GM21737 (cell line): Measurements from ENCODE around the gene RCOR1.

Experiments
- ATAC-seq: cut with Tn5 transposase; IDR thresholded peaks from one replicate; pipeline ENCODE4 v1.9.1; 2021; ENCODE audit warnings: mild to moderate bottlenecking, moderate library complexity; ENCODE audit not compliant: unreplicated experiment

The RCOR1 gene

DNA sequence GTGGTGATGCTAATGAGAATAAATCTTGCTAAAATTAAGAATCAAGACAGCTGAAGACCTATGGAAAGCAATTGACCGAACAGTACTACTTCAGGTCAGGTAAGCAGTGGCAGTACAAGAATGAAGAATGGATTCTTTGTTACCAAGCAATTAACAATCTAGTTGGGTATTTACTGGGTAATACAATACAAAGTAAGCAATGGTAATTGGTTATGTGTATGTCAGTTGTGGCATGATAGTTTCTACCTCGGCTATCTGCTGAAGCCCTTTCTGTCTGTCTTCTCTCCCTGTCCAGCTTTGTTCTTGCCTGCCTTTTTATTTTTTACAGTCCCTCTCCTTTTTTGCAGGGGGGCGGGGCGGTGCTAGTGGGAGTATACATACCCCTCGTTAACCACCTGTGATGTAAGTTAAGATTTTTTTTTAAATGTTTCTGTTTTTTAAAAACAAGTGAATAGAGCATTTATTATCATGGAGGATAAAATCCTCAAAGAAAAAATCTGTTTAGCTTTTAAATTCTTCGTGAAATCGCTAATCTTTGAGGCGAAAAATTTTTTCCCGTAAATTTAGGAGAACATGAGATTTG, 75.9 kb downstream of the RCOR1 start:
- ATAC-seq, result no peak

DNA sequence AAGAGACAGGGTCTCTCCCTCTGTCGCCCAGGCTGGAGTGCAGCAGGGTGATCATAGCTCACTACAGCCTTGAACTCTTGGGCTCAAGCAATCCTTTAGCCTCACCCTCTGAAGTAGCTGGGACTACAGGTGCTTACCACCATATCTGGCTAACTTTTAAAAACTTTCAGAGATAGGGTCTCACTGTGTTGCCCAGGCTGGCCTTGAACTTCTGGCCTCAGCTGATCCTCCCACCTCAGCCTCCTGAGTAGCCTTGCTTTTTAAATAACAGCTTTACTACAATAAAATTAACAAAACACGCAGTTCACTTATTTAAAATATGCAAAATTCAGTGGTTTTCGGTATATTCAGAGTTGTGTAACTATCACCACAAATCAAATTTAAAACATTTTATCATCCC, 79.0 kb downstream of the RCOR1 start:
- no peak for ATAC-seq

DNA sequence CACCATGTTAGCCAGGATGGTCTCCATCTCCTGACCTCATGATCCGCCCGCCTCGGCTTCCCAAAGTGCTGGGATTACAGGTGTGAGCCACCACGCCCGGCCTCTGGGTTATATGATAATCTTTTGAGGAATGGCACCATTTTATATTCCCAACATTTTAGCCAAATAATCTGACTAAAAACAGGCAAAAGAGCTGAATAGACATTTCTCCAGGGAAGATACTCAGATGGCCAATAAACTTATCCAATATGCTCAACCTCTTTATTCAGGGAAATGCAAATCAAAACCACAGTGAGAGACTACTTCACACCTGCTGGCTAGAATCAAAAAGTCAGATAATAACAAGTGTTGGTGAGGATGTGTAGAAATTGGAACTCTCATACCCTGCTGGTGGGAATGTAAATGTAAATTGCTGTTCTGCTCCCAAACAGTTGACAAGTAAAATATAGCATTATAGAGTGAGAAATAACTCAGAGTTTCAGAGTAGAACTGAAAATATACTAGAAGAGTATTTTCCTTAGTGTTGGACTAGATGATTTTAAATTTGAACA, 80.0 kb downstream of the RCOR1 start:
- ATAC-seq, result no peak

DNA sequence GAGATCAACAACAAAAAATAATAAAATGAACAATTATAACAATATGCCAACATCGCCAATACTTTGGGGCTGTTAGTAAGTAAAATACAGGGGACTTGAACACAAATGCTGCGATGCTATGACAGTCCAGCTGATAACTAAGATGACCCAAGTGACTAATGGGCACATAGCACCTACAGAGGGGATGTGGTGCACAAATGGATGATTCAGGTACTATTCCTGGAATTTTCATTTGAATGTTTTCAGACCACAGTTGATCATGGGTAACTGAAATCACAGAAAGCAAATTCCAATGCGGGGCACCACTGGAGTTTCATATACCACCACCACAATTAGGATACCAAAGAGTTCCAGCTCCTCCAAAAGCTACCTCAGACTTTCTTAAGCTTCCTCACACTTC, 82.9 kb downstream of the RCOR1 start:
- no peak for ATAC-seq

DNA sequence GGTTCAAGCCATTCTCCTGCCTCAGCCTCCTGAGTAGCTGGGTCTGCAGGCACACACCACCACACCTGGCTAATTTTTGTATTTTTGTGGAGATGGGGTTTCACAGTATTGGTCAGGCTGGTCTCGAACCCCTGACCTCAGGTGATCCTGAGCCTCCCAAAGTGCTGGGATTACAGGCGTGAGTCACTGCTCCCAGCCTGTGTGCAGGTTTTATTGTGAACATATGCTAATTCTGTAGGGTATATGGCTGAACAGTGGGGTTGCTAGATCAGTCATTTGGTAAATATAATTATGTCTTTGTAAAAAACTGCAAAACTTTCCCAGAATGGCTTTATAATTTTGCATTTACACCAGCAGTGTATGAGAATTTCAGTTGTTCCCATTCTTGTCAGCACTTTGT, 85.9 kb downstream of the RCOR1 start:
- ATAC-seq, result no peak

DNA sequence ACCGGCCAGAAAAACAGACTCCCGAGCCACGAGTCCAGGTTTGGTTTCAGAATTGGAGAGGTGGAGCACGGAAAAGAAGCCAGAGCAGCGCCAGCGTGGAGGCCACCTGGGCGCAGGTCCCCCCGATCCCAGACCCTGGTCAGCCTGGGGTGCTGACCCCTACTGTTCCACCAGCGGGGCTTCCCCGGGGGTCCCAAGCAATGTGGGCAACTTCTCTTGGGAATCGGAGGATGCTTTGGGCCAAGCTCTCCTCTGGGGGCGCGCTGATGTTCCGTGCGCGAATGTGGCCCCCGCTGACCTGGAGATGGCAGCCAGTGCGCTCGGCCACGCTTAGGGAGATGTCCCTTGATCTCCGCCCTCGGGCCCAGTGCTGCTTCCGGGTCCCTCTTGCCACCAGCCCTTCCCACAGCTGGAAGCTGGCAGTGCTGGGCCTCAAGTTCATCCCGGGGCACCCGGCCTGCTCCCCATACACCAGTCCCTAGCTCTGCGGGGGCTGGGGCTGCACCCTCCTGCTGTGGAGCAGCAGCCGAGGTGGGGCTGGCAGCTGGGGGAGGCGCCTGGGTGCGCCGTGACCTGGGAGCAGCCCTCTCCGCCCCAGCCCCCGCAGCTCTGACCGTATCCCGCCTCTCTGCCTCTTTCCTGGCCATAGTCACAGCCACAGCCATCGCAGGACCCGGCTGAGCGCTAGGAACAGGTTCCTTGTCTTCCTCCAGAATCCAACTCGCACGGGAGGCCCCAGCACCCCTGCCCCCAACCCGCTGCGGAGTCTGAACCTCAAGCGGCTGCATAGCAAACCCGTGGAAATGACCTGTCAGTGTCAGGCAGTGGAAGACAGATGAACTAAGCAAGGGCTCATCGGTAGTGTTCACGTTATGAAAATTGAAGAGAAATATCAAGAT, 91.2 kb downstream of the RCOR1 start:
- ATAC-seq, result no peak

DNA sequence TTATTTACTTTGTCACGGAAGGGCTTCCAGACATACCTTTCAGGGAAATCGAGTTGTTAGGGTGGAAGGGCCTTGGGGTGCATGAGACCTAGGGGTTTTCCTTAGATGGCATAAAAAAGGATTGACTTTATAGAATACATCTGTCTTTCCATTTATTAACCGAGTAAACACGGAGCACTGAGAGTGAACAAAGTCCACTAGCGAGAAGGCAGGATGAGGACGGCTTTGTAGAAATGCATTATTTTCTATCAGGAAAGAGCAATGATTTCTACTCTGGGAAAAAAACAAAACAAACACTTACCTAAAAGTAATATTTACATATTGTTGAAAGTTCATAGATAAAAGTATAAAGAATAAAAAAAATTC, 91.8 kb downstream of the RCOR1 start:
- no peak for ATAC-seq

DNA sequence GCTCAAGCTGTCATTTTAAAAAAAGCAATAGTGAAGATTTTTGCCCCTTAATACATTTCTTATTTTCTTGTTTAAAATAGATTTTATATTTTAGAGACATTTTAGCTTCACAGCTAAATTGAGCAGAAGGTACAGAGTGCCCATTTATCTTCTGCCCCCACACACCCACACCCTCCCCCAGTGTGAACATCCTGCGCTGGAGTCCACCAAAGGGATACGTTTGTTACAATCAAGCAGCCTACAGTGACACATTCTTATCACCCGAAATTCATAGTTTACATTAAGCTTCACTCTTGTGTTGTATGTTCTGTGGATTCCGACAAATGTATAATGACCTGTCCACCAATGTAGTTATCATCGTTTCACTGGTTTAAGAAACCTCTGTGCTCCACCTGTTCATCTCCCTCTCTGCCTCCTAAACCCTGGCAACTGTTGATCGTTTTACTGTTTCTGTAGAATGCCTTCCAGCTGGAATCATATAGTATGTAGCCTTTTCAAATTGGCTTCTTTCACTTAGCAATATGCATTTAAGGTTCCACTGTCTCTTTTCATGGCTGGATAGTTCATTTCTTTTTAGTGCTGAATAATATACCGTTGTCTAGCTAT, 93.8 kb downstream of the RCOR1 start:
- no peak for ATAC-seq

DNA sequence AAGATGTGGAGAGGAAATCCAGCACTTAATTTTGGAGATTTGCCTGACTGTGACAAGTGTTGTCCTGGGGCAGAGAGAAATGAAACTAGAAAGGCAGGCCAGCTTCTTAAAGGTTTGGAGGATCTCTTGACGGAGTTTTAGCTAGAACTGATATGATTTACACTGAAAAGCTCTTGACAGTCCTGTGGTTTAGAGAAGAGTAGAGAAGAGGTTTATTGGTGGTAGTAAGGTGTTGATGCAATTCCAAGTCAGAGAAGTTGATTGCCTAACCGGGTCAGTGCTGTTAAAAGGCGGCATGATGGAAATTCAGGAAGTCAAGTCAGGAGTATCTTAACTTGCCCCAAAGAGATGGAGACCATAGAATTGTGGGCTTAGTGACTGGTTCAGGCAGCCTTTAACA, 95.8 kb downstream of the RCOR1 start:
- ATAC-seq, result no peak

DNA sequence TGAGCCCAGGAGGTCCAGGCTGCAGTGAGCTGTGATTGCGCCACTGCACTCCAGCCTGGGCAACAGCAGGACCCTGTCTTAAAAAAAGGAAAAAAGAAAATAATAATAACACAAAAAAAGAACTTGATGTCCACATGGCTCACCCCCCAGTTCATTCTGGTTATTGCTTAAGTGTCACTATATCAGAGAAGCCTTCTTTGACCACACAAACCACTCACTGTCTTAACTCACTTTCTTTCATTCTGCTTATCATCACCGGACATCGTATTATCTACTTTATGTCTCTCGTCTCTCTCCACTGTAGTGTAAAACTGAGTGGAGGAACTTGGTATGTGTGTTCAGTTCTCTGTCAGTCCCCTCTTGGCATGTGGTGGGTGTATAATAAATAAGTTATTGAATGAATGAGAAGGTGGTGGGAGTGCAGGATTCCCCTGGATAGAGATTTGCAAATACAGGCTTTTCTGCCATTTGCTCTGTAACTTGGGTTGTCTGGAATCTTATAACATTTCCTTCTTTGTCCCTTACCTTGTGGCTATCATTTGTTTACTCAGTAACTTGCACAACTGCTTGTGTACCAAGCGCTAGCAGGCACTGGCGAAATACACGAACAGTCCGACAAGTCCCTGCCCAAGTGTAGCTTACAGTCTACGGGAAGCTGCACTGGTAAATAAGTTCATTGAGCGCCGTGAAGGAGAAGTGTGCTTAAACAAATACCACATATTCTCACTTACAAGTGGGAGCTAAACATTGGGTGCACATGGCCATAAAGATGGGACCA, 98.2 kb downstream of the RCOR1 start:
- no peak for ATAC-seq

DNA sequence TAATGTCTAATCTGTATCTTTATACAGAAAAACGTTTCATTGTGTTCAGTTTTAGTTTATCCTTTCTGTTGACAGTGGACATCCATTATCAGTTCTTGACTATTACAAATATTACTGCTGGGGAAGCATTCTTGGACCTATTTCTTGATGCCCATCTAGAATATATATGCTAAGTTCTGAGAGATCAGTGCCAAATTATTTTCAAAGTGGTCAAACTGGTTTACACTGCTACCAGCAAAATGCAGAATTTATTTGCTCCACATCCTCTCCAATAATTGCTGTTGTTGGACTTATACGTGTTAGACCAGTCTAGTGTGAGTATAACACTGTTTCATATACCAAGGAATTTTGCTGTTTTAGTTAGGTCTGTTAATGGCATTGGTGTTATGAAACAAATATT, 99.3 kb downstream of the RCOR1 start:
- ATAC-seq, result no peak

DNA sequence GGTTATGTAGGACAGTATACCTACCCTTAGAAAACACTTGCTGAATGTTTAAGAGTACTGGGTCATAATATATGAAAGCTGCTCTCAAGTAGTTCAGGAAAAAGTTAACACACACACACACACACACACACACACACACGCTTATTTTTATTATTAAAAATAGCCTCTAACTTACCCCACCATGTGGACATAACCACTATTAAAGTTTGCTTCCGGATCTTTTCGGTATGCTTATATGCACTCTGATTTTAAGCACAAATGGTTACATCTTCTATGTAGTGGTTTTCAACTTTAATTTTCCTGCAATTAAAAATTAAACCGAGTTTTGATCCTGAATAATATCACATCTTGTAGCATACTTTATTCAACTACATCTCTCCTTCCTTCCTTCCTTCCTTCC, 99.9 kb downstream of the RCOR1 start:
- ATAC-seq, result no peak

DNA sequence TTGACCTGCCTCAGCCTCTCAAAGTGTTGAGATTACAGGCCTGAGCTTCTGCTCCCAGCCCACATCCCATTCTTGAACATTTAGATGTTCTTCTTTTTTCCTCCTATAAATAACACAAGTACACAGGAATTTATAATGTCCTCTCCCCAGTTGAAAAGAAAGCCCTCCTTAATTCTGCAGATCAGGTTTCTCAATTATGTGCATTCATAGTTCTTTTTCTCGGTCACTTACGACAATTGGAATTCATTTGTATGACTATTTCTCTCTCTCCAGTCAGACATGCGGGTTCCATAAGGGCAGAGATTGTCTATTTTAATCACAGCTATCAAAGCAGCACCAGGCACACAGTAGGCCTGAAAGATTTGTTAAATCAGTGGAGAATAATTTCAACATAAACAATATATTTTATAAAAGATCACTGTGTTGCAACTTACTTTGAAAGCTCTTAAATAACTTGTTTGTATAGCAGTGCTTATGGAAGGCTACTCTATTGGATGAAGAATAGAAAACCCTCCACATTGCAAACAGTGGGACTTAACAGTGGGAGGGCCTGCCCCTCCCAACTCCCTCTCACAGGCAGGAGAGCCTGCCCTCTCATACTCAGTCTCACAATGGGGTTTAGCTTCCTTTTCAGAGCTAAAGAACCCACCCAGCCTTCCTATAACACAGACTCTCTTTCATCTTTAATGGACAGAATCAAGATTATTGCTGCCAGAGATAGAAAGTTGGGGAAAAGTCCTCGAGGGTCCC, 100.7 kb downstream of the RCOR1 start:
- no peak for ATAC-seq

DNA sequence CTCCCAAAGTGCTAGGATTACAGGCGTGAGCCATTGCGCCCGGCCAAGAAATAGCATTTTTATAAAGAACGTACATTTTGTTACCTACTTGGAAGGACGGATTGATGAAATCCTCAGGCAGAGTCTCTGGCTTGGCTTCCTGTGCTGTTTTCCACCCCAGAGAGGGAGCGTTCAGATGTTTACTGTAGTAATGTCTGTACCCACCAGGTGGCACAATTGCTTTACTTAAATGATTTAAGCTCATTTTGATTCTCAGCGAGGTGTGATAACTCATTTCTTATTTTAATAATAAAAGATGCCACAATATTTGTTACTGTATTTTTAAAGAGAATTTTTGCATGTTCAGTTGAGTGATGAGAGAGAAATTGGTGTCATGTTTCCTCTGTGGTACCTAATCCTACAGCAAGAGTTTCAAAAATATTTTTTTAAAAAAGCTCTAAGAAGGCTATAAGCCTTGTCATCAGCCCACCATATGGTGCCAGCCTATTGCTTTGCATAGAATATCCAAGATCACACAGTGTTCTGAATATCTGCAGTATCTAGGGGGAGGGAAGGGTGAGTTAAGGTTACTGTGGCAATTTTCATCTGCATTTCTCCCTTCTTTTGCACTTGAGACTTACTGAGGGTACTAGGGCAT, 102.2 kb downstream of the RCOR1 start:
- no peak for ATAC-seq

DNA sequence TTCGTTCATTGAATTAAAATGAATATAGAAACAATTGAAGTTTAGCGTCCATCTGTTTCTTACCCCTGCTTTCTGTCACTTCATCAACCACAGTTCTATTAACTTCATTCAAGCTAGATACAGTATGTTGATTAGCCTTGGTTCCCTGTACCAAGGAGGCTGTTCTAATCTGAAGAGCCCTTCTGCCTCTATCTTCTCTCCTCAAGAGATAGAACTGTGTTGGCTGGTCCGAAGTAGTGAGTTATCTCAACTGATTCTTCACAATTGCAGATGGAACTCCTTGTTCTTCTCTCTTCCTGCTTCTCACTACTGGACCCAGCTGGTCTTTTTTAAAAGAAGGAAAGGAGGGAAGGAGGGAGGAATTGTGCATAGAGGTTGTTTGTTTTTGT, 102.7 kb downstream of the RCOR1 start:
- no peak for ATAC-seq

DNA sequence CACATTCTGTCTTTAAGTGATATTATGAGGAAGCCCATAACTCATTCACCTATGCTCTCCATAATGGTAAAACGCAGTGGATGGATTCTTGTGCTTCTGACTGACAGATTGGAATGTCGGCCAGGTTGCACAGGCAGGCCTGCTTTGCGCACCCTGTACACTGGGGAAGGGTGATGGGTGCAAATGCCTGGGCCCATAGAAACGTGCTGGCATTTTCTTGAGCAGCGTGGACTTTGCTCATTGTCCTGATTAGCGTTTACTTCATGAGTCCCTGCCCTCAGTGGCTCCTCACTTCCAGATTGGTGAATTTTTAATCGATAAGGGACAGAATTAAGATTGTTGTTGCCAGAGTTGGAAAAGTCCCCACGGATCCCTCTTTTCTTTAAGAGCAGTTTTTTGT, 103.9 kb downstream of the RCOR1 start:
- ATAC-seq, result no peak

DNA sequence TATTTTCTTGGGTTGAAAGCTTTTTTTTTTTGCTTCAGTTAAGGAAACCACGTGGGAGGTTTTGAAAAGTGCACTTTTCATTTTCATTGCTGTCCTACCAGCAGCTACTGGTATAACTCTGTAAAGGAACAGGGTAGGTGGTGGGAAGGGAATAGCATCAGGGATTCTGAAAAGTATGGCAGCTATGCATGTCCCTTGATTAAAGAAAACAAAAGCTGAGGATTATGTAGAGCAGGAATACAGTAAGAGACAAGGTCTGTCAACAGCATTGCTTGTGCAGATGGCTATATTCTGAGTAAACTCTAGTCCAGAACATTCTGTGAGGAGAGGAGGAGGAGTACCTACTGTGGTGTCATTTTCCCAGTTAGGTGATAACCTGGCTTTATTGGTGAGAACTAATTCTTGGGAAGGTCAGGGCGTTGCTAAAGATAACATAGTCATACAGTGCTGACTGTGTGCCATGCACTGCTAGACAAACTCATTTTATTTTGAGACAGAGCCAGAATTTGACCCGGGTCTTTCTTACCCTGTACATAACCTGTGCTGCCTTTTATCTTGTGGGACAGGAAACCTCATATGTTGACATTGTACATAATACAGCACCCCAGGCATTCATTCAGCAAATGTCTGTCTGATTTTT, 104.5 kb downstream of the RCOR1 start:
- no peak for ATAC-seq

DNA sequence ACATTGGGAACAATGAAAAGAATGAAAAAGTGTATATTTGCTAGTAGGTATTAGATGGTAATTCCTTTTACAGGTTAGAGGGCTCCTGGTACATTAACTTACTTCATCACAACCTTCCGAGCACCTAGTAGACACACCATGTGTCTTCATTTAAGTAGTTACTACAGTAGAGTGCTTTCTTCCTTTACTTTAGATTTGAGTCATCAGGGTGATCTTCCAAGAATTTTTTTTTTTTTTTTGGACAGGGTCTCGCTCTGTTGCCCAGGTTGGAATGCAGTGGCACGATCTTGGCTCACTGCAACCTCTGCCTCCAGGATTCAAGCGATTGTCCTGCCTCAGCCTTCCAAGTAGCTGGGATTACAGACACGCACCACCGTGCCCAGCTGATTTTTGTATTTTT, 105.1 kb downstream of the RCOR1 start:
- no peak for ATAC-seq

DNA sequence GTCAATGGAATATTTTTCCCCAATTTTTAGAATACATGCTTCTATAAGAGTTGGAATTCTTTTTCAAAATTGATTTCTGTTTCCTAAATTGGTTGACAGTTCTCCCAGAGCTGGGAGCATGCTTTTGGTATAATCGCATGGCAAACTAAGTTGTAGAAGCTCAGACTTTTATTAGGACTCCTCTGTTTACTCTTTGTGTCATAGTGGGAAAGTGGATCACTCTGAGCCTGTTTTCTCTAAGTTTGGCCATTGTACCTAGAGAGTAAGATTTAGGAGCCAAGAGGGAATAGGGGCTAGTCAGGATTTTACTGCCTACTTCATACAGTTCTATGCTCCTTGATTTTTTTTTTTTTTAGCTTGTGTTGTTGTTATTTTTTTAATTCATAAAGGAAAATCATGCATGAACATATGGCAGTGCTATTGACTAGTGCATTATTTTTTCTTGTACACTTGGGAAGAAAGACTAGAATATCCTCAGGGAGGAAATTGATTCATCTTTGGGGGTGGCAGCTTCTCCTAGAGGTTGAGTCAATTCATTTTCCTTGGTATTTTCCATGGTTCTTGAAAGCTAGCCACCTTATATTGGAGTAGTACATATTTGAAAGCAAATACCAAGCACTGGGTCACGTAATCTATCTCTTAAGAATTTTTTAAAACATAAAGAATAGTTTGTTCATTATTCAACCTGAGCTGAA, 107.1 kb downstream of the RCOR1 start:
- ATAC-seq, result no peak
